SHP77 (cell line): ENCODE results near the gene TMEM231.

Experiments used
- DNase-seq, 2 experiments: peaks; one replicate each; lab custom pipeline; 2025; lab: John Stamatoyannopoulos, UW

The TMEM231 gene

GRCh38 chr16:75488322-75488721, 67.7 kb downstream of the TMEM231 start:
- DNase-seq = no peak
